ENCODE measurements around the gene DMBT1. TPM values are rescaled to one million over a fixed set of nuclear protein-coding genes. Genes with fewer than 3 reads are reported as not detected.

Gene DMBT1
- total and polyA plus RNA-seq, 10 of the 15 experiments (the other 5 are each of a cell fraction or from before 2014, with no cell fraction given) = under 0.01 to 0.13 (median 0.03) TPM; not detected in 5

GRCh38 chr10:122664501-122664900, 103.9 kb downstream of the DMBT1 start:
- Histone ChIP-seq H3K79me2 (ENCODE audit: control insufficient read depth, insufficient read depth, low read length) (no peaks in the 10 kb centered on the region), H3K9me3 (replicated peaks; ENCODE audit: control insufficient read depth, insufficient read depth, low read length) (no peaks in the 10 kb centered on the region), H3K27ac (ENCODE audit: control insufficient read depth, insufficient read depth) (no peak overlapping the region), H3K4me2 (ENCODE audit: control insufficient read depth, insufficient read depth) (no peak overlapping the region), H3K27me3 (replicated peaks in 1 of 2; ENCODE audit: control insufficient read depth in 2 of 2, insufficient read depth in 2 of 2, low read length in 1 of 2) (peaks cover 6 to 7% of the 10 kb centered on the region in 2 experiments), H3K4me3 (no peak overlapping the region), H2AFZ (ENCODE audit: control insufficient read depth, low read depth, low read length) (no peak overlapping the region), H4K20me1 (ENCODE audit: control insufficient read depth, insufficient read depth) (no peaks in the 10 kb centered on the region), H3K4me1 (ENCODE audit: control insufficient read depth, insufficient read depth, low read length) (no peaks in the 10 kb centered on the region), H3K36me3 (ENCODE audit: control insufficient read depth in 2 of 2, insufficient read depth in 2 of 2, low read length in 1 of 2) (no peaks in the 10 kb centered on the region), H3K9ac (ENCODE audit: control insufficient read depth, insufficient read depth, low read length) (no peak overlapping the region)
- TF ChIP-seq CUX1 (IDR thresholded peaks at IDR 0.05; ENCODE audit: insufficient replicate concordance, low read depth, low read length) (no peak), ZBTB4 (CRISPR knock-in tag; IDR thresholded peaks at IDR 0.05) (no peak)
- ChIA-PET SMC1A (ENCODE audit: uncharacterized antibody, unreplicated experiment) (no interaction called here), CTCF (no interaction called here), RAD21 (ENCODE audit: unreplicated experiment) (no interaction called here), POLR2A (no interaction called here)
- BruUV-seq (replicated peaks) = no TSS peak
- intact Hi-C loops (cut with micrococcal nuclease; ENCODE audit: unreplicated experiment) (no loop called here), in situ Hi-C loops (cut with MboI) (no loop called here)
- ATAC-seq (no peak), FAIRE-seq (no peak), DNase-seq (ENCODE audit: low read depth, low spot score) (no peak)
- WGBS (ENCODE audit: insufficient coverage, insufficient replicate concordance, low lambda C conversion rate, missing lambda C conversion rate) = 1% methylated on average over 8 of the region's 8 CpGs

Data from GM12878 (cell line).